Pancreas (tissue), 10 donors: Measurements from ENCODE around the gene UBE3C. TPM values are rescaled to one million over a fixed set of nuclear protein-coding genes. Genes with fewer than 3 reads are reported as not detected.
"Not testable (repeated sequence)": the region's sequence is repeated elsewhere in the genome, so short reads cannot be mapped to it uniquely, and the experiment has no call there.

Source experiments
- ATAC-seq, 4 donors: fragments of 200-7000 bp; cut with Tn5 transposase; one replicate each; pipeline versions ENCODE4 v1.8.0 to v1.9.1; 2020; ENCODE audit warnings: mild to moderate bottlenecking in 4 of 4, moderate library complexity in 4 of 4
- DNase-seq, 6 donors: peaks; one replicate each; pipeline ENCODE4 v3.0.0-alpha.2; 2020
- FAIRE-seq: peaks from 2 replicates; lab custom pipeline; 2012; peaks lifted over from hg19 to GRCh38; lab: Jason Lieb, UNC
- H3K27ac ChIP-seq, 4 donors: fragments of 200-600 bp; sonication (generic); 1 replicate in 3 of 4; 2 replicates in 1 of 4; pipeline versions ENCODE4 v1.5.0 to v1.8.0; 2020
- H3K27me3 ChIP-seq, 4 donors: fragments of 200-600 bp; one replicate each; pipeline ENCODE4 v1.8.0; 2021
- H3K36me3 ChIP-seq, 3 donors: fragments of 200-600 bp; sonication (generic) in 1 of 3; one replicate each; pipeline versions ENCODE4 v1.5.0 to v1.8.0; 2020 to 2021
- H3K4me1 ChIP-seq, 3 donors: fragments of 200-600 bp; one replicate each; pipeline ENCODE4 v1.8.0; 2021
- H3K4me3 ChIP-seq, 4 donors: fragments of 200-600 bp; sonication (generic) in 2 of 4; one replicate each; pipeline versions ENCODE4 v1.5.0 to v1.8.0; 2020 to 2021
- H3K9me3 ChIP-seq, 4 donors: fragments of 200-600 bp; one replicate each; pipeline ENCODE4 v1.8.0; 2021
- WGBS, 2 donors: extraction: QIAGEN DNeasy Blood & Tissue Kit; methylation state at CpG; one replicate each; pipeline ENCODE4 v1.1.7; 2013; 5-methylcytosine and 5-hydroxymethylcytosine counted together
- intact Hi-C, 3 donors: fragments of 100-400 bp; cut with DNase I; formaldehyde crosslinking; loops; one replicate each; pipeline versions ENCODE4 v1.11.1 to v1.14.2; 2022
- polyA plus RNA-seq, 2 donors: library from polyadenylated mRNA; stranded (reverse); fragments of 200-250 nt; gene quantifications; one replicate each; pipeline ENCODE4 v1.2.3, GENCODE V29; 2013
- total RNA-seq, 6 donors: library from RNA; stranded (reverse); fragmentation: NEBNext Ultra II Directional in 4 of 6; extraction: Animal tissue kit (Norgen Biotek cat#: 25700) in 4 of 6; gene quantifications; one replicate each; pipeline versions ENCODE4 v1.2.1 to v1.2.4, GENCODE V29; 2021 to 2023
- TF ChIP-seq, protein P1 (sequence below), 4 donors: fragments of 200-600 bp; sonication (generic) in 3 of 4; IDR thresholded peaks; one replicate each; pipeline versions ENCODE4 v1.5.0 to v1.8.0; 2021; ENCODE audit warnings: antibody characterized with exemption in 4 of 4
- donor health status: healthy with polysubstance abuse.
- donor health status: DM: no; HTN: no; CAD: no; lungs with moderate emphysema.
- donor health status: DM: no; HTN: no; CAD: no.
- donor health status: control.
- donor health status: control.
- donor health status: Bipolar disorder and iron deficiency.
- donor health status: DM: yes; HTN: yes; CAD: no.
- donor health status: DM: no; HTN: no; CAD: no.
- donor health status: DM: no; HTN: no; CAD: no.
- donor health status: DM: yes; HTN: yes; CAD: no.

The UBE3C gene
- total and polyA plus RNA-seq, 8 donors = 12.1 to 36.1 (median 23.1) TPM

DNA sequence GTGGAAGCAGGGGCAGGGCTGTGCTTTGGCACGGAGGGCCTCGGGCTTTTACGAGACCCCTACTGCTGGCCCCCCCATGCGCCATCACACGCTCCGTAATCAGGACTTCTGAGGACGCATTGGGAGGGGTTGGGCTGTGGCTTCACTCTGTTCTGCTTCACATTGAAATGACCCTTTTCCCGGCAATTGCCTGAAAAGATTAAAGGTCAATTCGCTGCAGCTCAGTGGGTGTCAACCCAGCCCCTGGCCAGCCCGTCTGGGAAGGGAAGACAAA is 41.7 kb upstream of the UBE3C start:
- FAIRE-seq (no peak), ATAC-seq (no peak), DNase-seq (no peak)
- Histone ChIP-seq H3K27ac (no peak overlapping the region), H3K36me3 (no peaks in the 10 kb centered on the region), H3K4me1 (no peaks in the 10 kb centered on the region), H3K27me3 (no peaks in the 10 kb centered on the region), H3K9me3 (no peaks in the 10 kb centered on the region), H3K4me3 (no peak overlapping the region)
- TF ChIP-seq, protein P1, sequence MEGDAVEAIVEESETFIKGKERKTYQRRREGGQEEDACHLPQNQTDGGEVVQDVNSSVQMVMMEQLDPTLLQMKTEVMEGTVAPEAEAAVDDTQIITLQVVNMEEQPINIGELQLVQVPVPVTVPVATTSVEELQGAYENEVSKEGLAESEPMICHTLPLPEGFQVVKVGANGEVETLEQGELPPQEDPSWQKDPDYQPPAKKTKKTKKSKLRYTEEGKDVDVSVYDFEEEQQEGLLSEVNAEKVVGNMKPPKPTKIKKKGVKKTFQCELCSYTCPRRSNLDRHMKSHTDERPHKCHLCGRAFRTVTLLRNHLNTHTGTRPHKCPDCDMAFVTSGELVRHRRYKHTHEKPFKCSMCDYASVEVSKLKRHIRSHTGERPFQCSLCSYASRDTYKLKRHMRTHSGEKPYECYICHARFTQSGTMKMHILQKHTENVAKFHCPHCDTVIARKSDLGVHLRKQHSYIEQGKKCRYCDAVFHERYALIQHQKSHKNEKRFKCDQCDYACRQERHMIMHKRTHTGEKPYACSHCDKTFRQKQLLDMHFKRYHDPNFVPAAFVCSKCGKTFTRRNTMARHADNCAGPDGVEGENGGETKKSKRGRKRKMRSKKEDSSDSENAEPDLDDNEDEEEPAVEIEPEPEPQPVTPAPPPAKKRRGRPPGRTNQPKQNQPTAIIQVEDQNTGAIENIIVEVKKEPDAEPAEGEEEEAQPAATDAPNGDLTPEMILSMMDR (IDR thresholded peaks at IDR 0.05) = no peak
- WGBS, 2 donors = 57% methylated on average over 10 of the region's 10 CpGs
- intact Hi-C loops = no loop called here

DNA sequence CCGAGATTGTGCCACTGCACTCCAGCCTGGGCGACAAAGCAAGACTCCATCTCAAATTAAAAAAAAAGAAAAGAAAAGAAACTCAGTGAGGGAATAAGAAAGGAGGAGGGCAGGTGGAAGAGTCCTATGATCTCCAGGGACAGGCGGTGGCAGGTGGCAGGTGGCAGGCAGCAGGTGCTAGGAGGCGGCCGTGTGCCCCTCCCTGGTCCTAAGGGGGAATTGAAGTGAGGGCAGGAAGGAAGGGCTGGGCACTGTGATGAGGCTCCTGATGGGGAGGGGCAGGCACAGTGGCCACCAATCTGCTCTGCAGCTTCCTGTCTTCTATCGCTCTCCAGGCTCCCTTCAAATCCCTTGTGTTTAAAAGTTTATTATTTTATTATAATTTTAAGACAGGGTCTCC is 41.2 kb upstream of the UBE3C start:
- ATAC-seq = no peak
- WGBS, 2 donors = 46 to 69% methylated on average over 6 of the region's 6 CpGs
- no peak for FAIRE-seq
- intact Hi-C loops = no loop called here
- H3K4me3 ChIP-seq = no peak overlapping the region
- no peaks in the 10 kb centered on the region for H3K4me1 ChIP-seq
- no peak for DNase-seq
- TF ChIP-seq, protein P1 (IDR thresholded peaks at IDR 0.05) = no peak
- no peaks in the 10 kb centered on the region for H3K27me3 ChIP-seq
- H3K36me3 ChIP-seq = no peaks in the 10 kb centered on the region
- no peak overlapping the region for H3K27ac ChIP-seq
- no peaks in the 10 kb centered on the region for H3K9me3 ChIP-seq

DNA sequence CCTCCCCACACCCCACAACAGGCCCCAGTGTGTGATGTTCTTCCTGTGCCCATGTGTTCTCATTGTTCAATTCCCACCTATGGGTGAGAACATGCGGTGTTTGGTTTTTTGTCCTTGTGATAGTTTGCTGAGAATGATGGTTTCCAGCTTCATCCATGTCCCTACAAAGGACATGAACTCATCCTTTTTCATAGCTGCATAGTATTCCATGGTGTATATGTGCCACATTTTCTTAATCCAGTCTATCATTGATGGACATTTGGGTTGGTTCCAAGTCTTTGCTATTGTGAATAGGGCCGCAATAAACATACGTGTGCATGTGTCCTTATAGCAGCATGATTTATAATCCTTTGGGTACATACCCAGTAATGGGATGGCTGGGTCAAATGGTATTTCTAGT is 38.7 kb upstream of the UBE3C start:
- ATAC-seq, H3K27me3 ChIP-seq, H3K36me3 ChIP-seq, DNase-seq, FAIRE-seq, H3K9me3 ChIP-seq, intact Hi-C loops, H3K27ac ChIP-seq, H3K4me1 ChIP-seq, H3K4me3 ChIP-seq: not testable (repeated sequence)
- 88 to 89% methylated on average over 3 of the region's 3 CpGs for WGBS, 2 donors

DNA sequence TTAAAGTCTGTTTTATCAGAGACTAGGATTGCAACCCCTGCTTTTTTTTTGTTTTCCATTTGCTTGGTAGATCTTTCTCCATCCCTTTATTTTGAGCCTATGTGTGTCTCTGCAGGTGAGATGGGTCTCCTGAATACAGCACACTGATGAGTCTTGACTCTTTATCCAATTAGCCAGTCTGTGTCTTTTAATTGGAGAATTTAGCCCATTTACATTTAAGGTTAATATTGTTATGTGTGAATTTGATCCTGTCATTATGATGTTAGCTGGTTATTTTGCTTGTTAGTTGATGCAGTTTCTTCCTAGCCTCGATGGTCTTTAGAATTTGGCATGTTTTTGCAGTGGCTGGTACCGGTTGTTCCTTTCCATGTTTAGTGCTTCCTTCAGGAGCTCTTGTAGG is 35.1 kb upstream of the UBE3C start:
- H3K27me3 ChIP-seq, H3K4me3 ChIP-seq, H3K27ac ChIP-seq, H3K4me1 ChIP-seq, ATAC-seq, intact Hi-C loops, H3K9me3 ChIP-seq, DNase-seq, H3K36me3 ChIP-seq, FAIRE-seq: not testable (repeated sequence)
- WGBS, 2 donors = 66 to 72% methylated on average over 2 of the region's 2 CpGs

DNA sequence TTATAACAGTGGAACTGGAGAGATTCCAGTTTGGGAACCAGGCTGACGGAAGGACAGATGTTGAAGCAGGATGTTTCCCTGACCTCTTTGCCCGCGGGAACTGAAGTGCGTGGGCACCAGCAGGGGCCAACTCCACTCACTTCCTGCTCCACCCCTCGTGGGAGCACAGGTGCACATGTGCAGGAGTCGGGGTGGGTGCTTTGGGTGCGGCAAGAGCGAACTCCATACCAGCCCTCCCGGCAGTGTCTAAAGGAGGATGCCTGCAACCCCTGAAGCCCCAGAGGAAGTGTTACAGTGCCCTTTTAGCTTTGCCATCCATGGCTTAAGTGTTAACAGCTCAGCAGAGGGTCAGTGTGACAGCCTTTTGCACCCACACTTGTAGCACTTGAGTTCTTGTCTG is 27.4 kb upstream of the UBE3C start:
- no peaks in the 10 kb centered on the region for H3K36me3 ChIP-seq
- TF ChIP-seq, protein P1 (IDR thresholded peaks at IDR 0.05) = no peak
- intact Hi-C loops = no loop called here
- H3K4me3 ChIP-seq = no peak overlapping the region
- no peaks in the 10 kb centered on the region for H3K27me3 ChIP-seq
- H3K4me1 ChIP-seq = no peaks in the 10 kb centered on the region
- H3K27ac ChIP-seq = no peak overlapping the region
- no peak for ATAC-seq
- 81 to 85% methylated on average over 9 of the region's 9 CpGs for WGBS, 2 donors
- DNase-seq = no peak
- FAIRE-seq = no peak
- H3K9me3 ChIP-seq = no peaks in the 10 kb centered on the region

DNA sequence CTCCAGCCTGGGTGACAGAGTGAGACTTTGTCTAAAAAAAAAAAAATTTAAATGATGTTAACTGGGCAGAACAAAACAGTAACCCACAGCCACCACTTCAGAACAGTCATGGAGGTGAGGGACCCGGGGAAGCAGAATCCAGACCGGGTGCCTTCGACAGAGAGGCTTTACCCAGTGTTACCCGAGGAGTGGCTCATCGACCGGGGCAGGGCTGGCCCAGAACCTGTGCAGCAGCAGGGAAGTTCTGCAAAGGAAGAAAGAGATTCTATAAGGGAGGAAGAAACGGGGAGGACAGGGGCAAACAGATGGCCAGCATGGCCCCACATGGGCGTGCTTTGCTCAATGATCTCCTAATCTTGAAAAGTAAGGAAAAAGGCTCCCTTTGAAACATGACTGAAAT is 26.0 kb upstream of the UBE3C start:
- TF ChIP-seq, protein P1 (IDR thresholded peaks at IDR 0.05) = no peak
- no peak for ATAC-seq
- Histone ChIP-seq H3K9me3 (no peaks in the 10 kb centered on the region), H3K4me3 (no peak overlapping the region), H3K27ac (no peak overlapping the region), H3K36me3 (no peaks in the 10 kb centered on the region), H3K4me1 (no peaks in the 10 kb centered on the region), H3K27me3 (no peaks in the 10 kb centered on the region)
- FAIRE-seq = no peak
- intact Hi-C loops = no loop called here
- 80 to 91% methylated on average over 8 of the region's 8 CpGs for WGBS, 2 donors
- DNase-seq = no peak
